VCaP (cell line): ENCODE data around the gene DDC.
A peak's percentile ranks its signal among the peaks of the same experiment; 100 is the strongest.

ENCODE experiments used
- H3K27ac ChIP-seq: fragments of 450-650 bp; 2 replicates; pipeline ENCODE4 v1.5.1; 2017
- CTCF ChIP-seq: fragments of 450-650 bp; conservative IDR thresholded peaks from 2 replicates; pipeline ENCODE4 v1.5.1; 2017; ENCODE audit warnings: mild to moderate bottlenecking, moderate library complexity

Gene DDC

GRCh38 chr7:50605059-50605458 lies 39.9 kb upstream of the DDC start:
- TF ChIP-seq CTCF = no peak
- no peak overlapping the region for H3K27ac ChIP-seq

- H3K27ac ChIP-seq = peak overlapping the region; percentile 1; the same call in 1 of the 2 replicates
- no peak for TF ChIP-seq CTCF
Observed at GRCh38 chr7:50603287-50603686, 38.1 kb upstream of the DDC start.

GRCh38 chr7:50599385-50599784 lies 34.2 kb upstream of the DDC start:
- H3K27ac ChIP-seq = peak overlapping the region; percentile 50
- peak; percentile 31 for TF ChIP-seq CTCF

GRCh38 chr7:50598460-50599343 lies 33.5 kb upstream of the DDC start:
- peak overlapping the region; percentile 50 for H3K27ac ChIP-seq
- no peak for TF ChIP-seq CTCF

GRCh38 chr7:50596484-50596883 lies 31.3 kb upstream of the DDC start:
- TF ChIP-seq CTCF = no peak
- H3K27ac ChIP-seq = no peak overlapping the region

GRCh38 chr7:50595491-50596102 lies 30.4 kb upstream of the DDC start:
- peak; percentile 81 for TF ChIP-seq CTCF
- H3K27ac ChIP-seq = no peak overlapping the region

GRCh38 chr7:50594734-50595485 lies 29.7 kb upstream of the DDC start:
- H3K27ac ChIP-seq = no peak overlapping the region
- no peak for TF ChIP-seq CTCF
